Astrocyte of the hippocampus (primary cell): Measurements from ENCODE around the gene NLGN4X.

Experiments used
- DNase-seq: peaks from one replicate; pipeline ENCODE4 v3.0.0; 2011; ENCODE audit warnings: low read depth, low spot score

NLGN4X gene

GRCh38 chrX:6228720-6229119, at the start of gene NLGN4X:
NLGN4X (minus strand) TSS chrX:6228867; CDS start chrX:6151466, 77,401 bp downstream.
- DNase-seq = peak; percentile 51

GRCh38 chrX:6266041-6266440, 37.4 kb upstream of the NLGN4X start:
- peak; percentile 7 for DNase-seq

GRCh38 chrX:6262959-6263358, 34.3 kb upstream of the NLGN4X start:
- DNase-seq = no peak

- DNase-seq = no peak
These were observed 28.4 kb upstream of the NLGN4X start for GRCh38 chrX:6257025-6257424.

GRCh38 chrX:6244666-6245065, 16.0 kb upstream of the NLGN4X start:
- DNase-seq = no peak

- DNase-seq = peak; percentile 3
These were observed 9.9 kb upstream of the NLGN4X start for GRCh38 chrX:6238576-6238975.

DNA sequence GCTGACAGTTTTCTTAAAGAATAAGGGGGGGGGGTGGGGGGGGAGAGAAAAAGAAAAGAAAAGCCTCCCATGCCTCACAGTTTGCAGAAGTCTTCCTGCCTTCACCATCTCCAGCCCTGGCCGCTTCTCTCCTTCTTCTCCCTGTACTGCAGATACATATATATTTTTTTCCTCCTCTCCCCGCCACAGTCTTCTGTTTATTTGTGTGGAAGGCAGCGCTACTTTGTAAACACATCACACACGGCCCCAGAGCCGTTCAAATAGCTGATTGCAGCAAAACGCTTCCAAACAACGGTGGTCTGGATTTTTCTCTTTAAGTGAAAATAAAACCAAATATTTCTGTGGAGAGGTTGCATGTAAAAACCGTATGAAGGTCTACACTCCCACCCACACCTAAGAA, 732 bp downstream of the NLGN4X start:
- DNase-seq = peak; percentile 9

DNA sequence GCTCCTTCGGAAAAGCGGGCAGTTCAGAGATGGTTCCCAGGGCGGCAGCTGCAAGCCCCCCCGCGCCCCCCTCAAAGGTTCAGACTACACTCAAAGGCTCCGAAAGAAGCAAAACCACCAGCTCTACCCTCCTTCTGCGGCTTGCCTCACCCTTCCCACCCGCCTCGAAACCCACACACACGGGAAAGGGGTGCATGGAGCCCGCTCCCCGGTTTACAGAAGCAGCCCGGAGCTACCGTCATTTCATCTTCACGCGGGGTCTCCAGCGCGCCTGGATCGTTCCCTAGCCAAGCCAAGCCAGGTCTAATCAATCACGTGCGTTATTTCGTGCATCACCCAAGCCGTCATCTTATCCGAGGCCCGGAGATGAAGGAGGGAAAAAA, 1.2 kb downstream of the NLGN4X start:
- peak; percentile 38 for DNase-seq

DNA sequence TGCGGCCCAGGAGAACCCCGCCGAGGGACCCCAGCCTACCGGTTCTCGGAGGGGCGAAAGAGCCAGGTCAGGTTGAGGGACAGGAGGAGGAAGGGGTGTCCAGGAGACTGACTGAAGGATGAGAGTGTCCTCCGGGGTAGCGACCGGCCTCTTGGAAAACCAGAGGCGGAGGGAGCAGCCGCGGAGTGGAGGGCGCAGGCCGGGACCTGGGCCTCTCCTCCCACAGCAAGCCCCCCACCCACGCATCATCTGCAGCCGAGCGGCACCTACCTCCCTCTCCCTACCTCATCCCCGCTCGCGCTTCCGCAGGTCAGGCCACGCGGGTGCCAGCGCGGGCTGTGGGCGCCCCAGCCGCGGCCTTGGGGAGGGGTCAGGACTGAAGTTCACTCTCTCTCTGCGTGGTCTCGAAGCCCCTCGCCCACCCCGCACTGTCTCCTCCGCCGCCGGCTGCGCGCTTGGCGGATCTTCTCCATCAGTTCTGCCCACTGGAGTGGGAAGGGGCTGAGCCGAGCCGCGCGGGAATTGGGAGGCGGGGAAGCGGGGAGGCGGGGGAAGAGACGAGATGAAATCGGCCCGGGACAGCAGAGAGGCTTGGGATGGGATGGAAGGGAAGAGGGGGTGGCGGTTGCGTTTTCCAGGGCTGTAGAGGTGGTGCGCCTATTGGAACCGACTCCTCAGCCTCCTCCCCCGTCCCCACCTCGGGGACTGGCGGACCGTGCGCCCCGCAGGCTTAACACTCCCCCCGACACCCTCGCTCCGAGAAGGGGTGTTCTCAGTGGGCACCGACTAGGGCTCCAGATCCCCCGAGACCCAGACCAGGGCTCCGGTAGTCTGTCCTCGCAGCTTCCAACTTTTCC, 1.8 kb downstream of the NLGN4X start:
- DNase-seq = peak; percentile 46

DNA sequence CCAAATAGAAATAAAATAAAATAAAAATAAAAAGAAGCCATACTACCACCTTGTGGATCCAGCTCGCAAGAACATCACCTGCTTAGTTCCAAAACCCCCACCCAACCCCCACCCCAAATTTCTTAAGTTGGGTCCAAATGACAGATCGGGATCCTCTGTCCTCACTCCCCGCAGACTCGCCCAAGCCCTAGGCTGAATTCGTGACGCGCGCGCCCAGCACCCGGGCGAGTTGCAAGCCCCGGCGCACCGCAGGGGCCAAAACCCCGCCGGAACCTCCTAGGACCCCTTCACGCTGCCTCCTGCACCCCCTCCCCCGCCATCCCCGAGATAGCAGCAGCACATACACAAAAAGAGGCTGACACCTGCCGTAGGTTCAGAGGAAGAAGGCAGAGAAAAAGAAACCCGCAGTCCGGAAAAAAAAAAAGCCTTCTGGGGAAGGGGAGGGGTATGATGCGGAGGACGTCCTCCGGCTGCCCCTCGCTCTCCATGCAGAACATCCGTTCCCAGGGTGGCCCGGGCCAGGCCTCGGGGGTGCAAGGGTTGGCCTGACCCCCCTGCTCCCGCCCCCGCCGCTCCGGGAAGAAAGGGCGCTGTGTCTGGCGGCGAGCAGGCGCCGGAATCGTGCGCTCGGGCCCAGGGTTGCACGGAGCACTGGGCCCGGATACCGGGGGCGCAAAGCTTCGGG, 2.6 kb downstream of the NLGN4X start:
- peak; percentile 56 for DNase-seq

- DNase-seq = peak; percentile 15
These were observed 3.3 kb downstream of the NLGN4X start for GRCh38 chrX:6225288-6225910.

DNA sequence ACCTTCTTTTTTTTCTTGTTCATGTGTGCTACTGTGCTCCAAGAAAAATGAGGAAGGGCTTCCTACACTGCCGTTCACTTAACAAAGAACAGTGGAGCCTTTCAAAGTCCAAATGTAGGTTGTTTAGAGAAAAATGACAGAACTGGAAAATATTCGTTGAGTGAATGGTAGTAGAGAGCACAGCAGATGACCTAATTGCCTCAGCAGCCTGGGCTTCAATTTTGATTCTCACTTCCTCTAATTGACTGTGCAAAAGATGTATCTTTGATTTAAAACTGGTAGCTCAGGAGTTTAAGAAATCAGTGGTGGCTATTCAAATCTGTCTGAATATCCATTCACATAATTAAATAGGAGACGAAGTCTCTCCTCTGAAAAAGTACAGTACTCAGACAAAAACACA, 5.2 kb downstream of the NLGN4X start:
- peak; percentile 13 for DNase-seq

- DNase-seq = no peak
These were observed 18.4 kb downstream of the NLGN4X start for GRCh38 chrX:6210230-6210629.

DNA sequence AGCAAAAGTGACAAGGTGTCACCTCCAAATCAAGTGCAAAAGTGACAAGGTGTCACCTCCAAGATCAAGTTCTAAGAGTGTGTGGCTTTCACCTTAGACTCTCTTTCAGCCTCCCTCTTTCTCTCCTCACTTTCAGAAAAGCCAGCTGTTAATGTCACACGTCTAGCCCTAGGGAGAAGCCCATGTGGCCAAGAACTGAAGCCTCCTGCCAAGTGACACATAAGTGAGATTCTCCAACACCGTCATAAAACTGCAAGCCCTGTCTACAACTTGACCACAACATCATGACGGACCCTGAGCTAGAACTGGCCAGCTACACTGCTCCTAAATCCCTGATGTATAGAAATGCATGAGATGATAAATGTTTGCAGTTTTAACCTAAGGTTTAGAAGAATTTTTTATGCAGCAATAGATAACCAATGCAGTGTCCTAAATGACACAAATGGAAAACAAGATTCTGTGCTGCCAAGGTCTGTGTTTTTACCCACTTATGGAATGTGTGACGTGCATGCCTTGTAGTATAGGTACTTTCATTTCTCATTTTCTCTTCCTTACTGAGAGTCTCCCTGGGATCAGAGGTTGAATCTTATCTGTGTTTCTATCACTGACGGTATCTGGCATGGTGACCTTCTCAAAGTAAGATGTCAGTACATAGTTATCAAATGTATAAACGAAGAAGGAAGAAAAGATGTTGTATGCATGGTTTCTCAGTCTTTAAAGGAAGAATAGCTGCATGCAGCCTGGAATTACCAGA, 25.0 kb downstream of the NLGN4X start:
- no peak for DNase-seq

- DNase-seq = no peak
These were observed 29.2 kb downstream of the NLGN4X start for GRCh38 chrX:6199486-6199885.

DNA sequence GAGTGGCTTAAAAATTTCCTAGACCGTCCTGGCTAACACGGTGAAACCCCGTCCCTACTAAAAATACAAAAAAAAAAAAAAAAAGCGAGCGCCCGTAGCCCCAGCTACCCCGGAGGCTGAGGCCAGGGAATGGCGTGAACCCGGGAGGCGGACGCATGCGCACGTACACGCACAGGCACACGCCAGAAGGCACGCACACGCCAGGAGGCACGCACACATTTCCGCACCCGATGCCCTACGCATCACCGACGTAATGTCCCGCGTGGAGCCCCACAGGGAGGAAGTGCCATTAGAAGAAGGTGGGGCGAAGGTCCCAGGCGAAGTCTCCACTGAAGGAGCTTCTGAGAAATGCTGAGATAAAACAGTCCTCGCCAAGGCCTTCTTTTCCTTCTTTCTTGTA, 41.4 kb downstream of the NLGN4X start:
- DNase-seq = no peak

DNA sequence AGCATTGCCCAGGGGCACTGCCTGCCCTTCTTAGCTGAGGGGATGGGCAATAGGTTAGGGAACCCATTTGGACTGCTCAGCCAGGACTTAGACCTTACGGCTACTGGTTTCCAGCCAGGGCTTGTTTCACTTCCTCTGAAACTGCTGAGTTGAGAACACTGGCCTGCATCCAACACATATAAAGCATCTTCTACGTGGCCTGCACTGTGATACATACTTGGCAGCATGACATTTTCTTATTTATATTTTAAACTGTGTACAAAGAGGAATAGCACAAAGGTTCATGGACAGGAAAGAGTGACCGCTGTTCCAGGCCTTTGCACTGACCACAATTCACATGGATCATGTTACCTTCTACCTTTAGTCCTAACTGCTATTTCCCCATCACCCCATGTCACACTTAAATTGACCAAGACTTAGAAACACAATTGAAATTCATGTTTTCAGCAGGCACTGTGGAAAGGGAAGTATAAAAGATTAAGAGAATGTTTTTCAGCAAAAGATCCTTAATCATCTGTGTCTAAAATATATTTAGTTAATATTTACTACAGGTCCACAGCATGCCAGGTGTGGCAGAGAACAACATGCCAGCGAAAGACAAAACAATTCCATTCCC, 43.7 kb downstream of the NLGN4X start:
- peak; percentile 74 for DNase-seq

- no peak for DNase-seq
These were observed 52.8 kb downstream of the NLGN4X start for GRCh38 chrX:6175914-6176313.

GRCh38 chrX:6170424-6170823, 58.2 kb downstream of the NLGN4X start:
- DNase-seq = no peak

- DNase-seq = peak; percentile 81
These were observed 59.3 kb downstream of the NLGN4X start for GRCh38 chrX:6169407-6169806.

GRCh38 chrX:6163721-6164120, 64.9 kb downstream of the NLGN4X start:
- DNase-seq = no peak
